GM19025 (cell line): Measurements from ENCODE around the gene KDELR1.
"Not testable (repeated sequence)": the region's sequence is repeated elsewhere in the genome, so short reads cannot be mapped to it uniquely, and the experiment has no call there.

Experiments
- ATAC-seq: cut with Tn5 transposase; IDR thresholded peaks from one replicate; pipeline ENCODE4 v1.9.1; 2021; ENCODE audit warnings: mild to moderate bottlenecking, low read depth, moderate library complexity; ENCODE audit not compliant: unreplicated experiment

Gene KDELR1

GRCh38 chr19:48398102-48398374 lies 6.7 kb upstream of the KDELR1 start:
- ATAC-seq = no peak

GRCh38 chr19:48397263-48398101 lies 6.1 kb upstream of the KDELR1 start:
- no peak for ATAC-seq

GRCh38 chr19:48396824-48397176 lies 5.4 kb upstream of the KDELR1 start:
- ATAC-seq = no peak

DNA sequence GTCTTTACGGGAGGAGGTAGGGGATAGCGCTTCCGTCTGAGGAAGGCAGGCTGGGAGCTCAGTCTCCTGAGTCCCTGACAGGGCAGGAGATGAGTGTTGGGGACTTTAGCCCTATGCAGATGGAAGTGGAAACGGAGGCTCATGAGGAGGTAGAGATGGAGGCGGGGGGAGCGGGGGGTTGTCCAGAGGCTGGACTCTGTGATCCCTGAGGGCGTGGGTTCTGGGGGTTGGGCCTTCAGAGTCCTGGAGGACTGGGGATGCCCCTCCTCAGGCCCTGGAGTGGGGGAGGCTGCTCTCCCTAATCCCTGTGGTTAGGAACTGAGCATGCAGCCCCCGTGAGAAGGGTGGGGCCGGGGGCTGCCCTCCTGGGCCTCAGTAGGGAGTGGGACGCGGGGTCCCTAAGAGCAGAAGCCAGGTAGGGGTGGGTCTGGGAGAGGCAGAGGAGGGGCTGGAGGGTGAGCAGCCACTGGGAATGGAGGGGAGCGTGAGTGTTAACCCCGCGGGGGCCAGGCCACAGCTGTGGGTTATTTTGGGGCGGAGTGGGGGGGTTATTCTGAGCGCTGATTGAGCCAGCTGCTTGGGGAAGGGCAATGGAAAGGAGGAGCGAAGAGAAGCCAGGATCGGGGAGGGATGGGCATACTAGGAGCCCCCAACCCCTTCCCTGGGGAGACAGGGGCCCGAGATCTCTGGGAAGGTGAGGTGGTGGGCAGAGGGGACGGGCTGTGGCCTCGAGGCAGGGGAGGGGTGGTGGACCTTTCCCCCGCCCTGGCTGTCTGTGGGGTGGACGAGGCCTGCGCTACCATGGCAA lies 4.9 kb upstream of the KDELR1 start:
- no peak for ATAC-seq

DNA sequence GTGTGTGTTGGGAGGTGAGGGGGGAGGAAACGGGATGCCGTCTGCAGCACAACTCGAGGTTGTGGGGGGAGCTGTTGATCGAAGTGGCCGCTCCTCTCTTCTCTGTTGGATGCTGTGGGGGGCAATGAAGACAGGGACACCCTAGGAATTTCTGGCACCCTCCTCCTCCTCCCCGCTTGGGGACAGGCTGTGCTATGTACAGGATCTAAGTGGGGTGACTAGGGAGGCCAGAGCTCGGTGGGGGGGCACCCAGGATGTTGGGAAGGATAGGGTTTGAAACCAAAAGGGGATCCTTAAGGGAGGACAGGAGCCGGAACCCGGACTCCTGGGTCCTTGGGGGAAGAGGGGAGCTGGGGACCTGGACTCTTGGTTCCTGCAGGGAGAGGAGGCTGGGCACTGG lies 4.1 kb upstream of the KDELR1 start:
- no peak for ATAC-seq

GRCh38 chr19:48395170-48395455 lies 3.8 kb upstream of the KDELR1 start:
- ATAC-seq = no peak

DNA sequence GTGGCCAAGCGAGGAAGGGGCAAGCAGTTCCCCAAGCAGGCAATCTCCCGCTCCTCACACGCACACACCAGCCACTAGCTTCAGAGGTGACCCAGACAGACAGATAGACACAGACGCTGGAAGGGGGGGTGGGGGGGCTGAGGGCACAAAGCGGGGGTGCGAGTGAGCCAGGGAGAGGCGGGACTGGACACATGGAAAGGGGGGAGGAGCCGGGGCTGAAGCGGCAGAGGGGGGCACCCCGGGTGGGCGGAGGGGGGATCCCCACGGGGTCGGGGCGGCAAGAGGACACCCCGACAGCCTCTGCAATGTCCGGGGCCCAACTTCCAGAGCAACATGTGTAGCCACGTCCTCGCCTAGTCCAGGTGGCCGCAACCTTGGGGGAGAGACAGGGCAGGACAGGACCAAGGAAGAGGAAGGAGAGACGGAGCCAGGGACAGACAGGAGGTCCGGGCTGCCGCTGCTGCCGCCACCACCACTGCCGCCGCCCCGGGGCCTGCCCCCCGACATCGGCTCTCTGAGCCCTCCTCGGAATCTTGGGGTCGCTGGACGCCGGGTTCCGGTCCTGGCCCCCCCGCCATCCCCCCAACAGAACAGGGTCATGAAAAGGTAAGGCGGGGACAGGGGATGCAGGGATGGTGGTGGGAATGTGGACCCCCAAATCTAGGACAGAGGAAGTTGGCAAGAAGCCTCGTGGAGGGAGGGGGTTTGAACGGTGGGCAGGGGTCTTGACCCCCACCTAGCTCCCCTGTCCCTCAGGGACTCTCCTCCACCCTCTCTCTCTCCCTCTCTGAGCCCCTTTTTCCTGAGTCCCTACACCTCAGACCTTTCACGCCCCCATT lies 3.2 kb upstream of the KDELR1 start:
- no peak for ATAC-seq

GRCh38 chr19:48393559-48394330 lies 2.4 kb upstream of the KDELR1 start, which contains the start of gene GRIN2D:
Gene GRIN2D (plus strand): TSS chr19:48393668. CDS start chr19:48398393, 4,725 bp downstream.
- ATAC-seq = no peak

DNA sequence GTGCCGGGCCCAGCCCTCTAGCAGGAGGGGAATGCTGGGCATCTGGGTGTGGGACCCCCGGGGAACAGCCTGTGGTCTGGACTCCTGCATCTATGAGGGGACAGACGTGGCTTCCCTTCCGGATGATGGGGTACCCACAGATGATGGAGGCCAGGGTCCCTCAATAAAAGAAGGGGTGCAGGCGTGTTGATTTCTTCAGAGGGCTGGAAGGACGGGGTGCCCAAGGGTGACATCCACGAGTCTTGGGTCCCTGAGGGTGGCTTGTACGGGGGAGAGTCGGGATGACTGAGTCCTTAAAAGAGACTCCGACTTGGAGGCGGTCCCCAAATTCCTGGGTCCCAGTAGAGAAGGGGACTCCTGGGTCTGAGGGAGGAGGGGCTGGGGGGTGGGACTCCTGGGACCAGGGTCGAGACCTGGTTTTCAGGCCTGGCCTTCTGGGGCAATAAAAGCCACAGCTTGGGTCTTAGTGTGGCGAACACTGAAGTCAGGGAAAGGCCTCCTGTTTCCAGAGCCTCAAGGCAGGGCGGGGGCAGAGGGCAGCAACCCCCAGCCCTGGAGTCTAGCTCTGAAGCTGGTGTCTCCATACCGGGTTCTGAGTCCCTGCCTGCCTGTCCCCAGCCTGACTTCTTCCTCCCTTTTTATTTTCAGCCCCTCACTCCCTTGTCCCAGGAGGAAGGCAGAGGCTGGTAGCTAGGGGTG lies 1.7 kb upstream of the KDELR1 start:
- ATAC-seq = no peak

DNA sequence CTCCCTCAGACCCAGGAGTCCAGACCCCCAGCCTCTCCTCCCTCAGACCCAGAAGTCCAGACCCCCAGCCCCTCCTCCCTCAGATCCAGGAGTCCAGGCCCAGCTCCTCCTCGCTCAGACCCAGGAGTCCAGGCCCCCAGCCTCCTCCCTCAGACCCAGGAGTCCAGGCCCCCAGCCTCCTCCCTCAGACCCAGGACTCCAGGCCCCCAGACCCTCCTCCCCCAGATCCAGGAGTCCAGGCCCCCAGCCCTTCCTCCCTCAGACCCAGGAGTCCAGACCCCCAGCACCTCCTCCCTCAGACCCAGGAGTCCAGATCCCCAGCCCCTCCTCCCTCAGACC lies 624 bp upstream of the KDELR1 start:
- ATAC-seq = not testable (repeated sequence)

GRCh38 chr19:48390188-48391099 lies 907 bp downstream of the KDELR1 start:
- ATAC-seq = no peak

- no peak for ATAC-seq
These were observed 4.4 kb downstream of the KDELR1 start for GRCh38 chr19:48386981-48387380.

DNA sequence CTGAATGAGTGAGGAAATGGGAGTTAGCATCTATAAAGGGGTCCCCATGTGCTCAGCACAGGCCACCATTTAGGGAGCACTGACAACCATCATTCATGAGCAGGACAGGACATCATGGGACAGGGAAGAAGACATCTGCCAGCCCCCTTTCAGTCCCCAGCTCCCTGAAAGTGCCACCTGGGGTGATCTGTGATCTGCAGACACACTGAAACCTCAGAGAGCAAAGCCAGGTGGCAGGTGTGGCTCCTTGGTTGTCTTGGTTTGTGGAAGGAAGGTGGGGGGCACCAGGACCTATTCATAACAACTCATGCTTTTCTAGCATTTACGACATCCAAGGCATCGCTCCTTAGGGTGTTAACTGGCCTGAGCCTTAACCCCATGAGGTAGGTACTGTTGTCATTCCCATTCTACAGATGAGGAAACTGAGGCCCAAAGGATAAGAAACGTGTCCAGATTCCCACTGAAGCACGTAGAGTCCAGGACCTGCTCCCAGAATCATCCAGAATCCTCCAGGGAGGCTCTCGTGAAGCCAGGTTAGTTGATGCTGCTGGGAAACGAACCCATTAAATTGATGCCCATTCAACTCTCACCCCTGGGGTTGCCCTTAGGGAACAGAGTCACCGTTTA lies 5.8 kb downstream of the KDELR1 start:
- ATAC-seq = no peak

DNA sequence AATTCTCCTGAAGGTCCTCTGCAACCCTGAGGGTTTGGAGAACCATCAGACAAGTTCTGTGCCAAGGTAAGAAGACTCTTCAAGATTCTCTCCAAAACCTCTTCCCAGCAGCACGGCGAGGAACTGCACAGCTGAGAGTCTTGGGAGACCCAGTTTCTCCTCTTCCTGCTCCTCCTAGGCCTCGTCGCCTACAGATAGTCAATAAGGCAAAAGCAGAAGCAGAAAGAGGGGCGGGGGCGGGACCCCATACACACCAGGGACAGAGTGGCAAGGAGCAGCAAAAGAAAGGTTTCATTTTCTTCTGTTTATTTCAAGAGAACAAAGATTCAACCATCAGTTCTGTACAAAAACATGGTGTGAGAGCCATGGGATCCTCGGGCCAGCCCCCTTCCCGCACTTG lies 9.1 kb downstream of the KDELR1 start:
- no peak for ATAC-seq

DNA sequence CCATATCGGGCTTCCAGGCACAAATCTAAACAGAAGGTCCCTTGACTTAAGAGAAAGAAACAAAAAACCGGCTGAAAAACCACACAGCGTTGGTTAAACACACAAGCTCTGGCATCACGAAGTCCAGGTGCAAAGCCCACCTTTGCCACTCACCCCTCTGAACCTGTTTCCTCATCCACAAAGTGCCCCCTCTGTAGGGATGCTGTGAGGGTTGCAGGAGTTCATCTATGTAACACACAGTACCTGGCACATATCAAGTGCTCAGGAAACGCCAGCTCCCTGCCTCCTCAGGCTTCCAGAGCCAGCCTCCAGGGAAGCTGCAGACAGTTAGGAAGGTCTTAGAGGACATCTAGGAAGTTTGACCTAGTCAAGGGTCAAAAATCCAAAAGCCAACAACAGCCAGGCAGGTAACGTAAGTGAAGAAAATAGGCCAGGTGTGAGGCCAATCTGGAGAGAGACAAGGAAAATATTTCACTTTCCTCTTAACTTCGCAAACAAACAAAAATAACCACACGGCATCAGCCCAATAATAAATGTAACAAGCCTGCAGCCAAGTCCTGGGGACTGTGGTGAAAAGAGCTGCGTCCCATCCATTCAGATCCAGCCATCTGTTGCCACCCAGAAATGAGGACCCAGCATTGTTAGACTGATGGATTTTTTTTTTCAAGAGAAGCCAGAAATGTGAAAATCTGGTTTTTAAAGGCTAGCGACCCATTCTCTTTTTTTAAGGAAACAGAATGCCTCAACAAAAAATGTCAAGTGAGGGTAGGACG lies 10.0 kb downstream of the KDELR1 start:
- no peak for ATAC-seq

- ATAC-seq = no peak
These were observed 12.3 kb downstream of the KDELR1 start for GRCh38 chr19:48379058-48379457.

- ATAC-seq = no peak
These were observed 13.2 kb downstream of the KDELR1 start for GRCh38 chr19:48378194-48378570.

- ATAC-seq = no peak
These were observed 17.8 kb downstream of the KDELR1 start for GRCh38 chr19:48373567-48373966.
